Measurements from ENCODE around the gene PLEKHG2.
A peak's percentile ranks its signal among the peaks of the same experiment; 100 is the strongest.
"Not testable (repeated sequence)": the region's sequence is repeated elsewhere in the genome, so short reads cannot be mapped to it uniquely, and the experiment has no call there.

Gene PLEKHG2

GRCh38 chr19:39412100-39412866 is at the start of gene PLEKHG2:
PLEKHG2 (plus strand) TSS chr19:39412669; CDS start chr19:39414087, 1,418 bp downstream.
- DNase-seq, result peak; percentile 95

GRCh38 chr19:39362682-39363657 is 49.5 kb upstream of the PLEKHG2 start:
- no peak for DNase-seq

GRCh38 chr19:39363901-39364457 is 48.5 kb upstream of the PLEKHG2 start:
- no peak for DNase-seq

- DNase-seq, result no peak
Measured at GRCh38 chr19:39365531-39365930, 46.9 kb upstream of the PLEKHG2 start.

GRCh38 chr19:39369200-39369599 is 43.3 kb upstream of the PLEKHG2 start:
- no peak for DNase-seq

GRCh38 chr19:39370735-39371134 is 41.7 kb upstream of the PLEKHG2 start:
- no peak for DNase-seq

- no peak for DNase-seq
Measured at GRCh38 chr19:39372047-39372802, 40.2 kb upstream of the PLEKHG2 start.

- DNase-seq, result no peak
Measured at GRCh38 chr19:39372941-39373340, 39.5 kb upstream of the PLEKHG2 start.

- no peak for DNase-seq
Measured at GRCh38 chr19:39375929-39376328, 36.5 kb upstream of the PLEKHG2 start.

GRCh38 chr19:39377373-39378362 is 34.8 kb upstream of the PLEKHG2 start:
- no peak for DNase-seq

- DNase-seq, result not testable (repeated sequence)
Measured at GRCh38 chr19:39379366-39379765, 33.1 kb upstream of the PLEKHG2 start.

- no peak for DNase-seq
Measured at GRCh38 chr19:39379865-39380396, 32.5 kb upstream of the PLEKHG2 start.

GRCh38 chr19:39380521-39381502 is 31.7 kb upstream of the PLEKHG2 start:
- DNase-seq, result no peak

- DNase-seq, result no peak
Measured at GRCh38 chr19:39381910-39382611, 30.4 kb upstream of the PLEKHG2 start.

- DNase-seq, result no peak
Measured at GRCh38 chr19:39382991-39383828, 29.3 kb upstream of the PLEKHG2 start.

GRCh38 chr19:39384839-39385568 is 27.5 kb upstream of the PLEKHG2 start:
- no peak for DNase-seq

Data from CD4-positive, alpha-beta T cell treated with Interleukin-6 for 4 hours (primary cell).